Gastrocnemius medialis (tissue), 4 donors: ENCODE measurements around the gene SHOC2.
A peak's percentile ranks its signal among the peaks of the same experiment; 100 is the strongest.

Source experiments
- CTCF ChIP-seq, 5 experiments: fragments of 450-650 bp in 3 of 5; fragments of 200-600 bp in 2 of 5; sonication (generic) in 2 of 5; IDR thresholded peaks in 4 of 5; conservative IDR thresholded peaks in 1 of 5; 1 replicate in 4 of 5; 2 replicates in 1 of 5; pipeline ENCODE4 v1.5.1; 2016 to 2019; ENCODE audit warnings: antibody characterized with exemption in 5 of 5, mild to moderate bottlenecking in 3 of 5, moderate library complexity in 3 of 5
- POLR2A ChIP-seq, 2 donors: fragments of 450-650 bp; IDR thresholded peaks; one replicate each; pipeline ENCODE4 v1.6.1; 2017; ENCODE audit warnings: antibody characterized with exemption in 2 of 2, mild to moderate bottlenecking in 2 of 2, moderate library complexity in 2 of 2

GRCh38 chr10:110893559-110894179 is 25.7 kb upstream of the SHOC2 start:
- TF ChIP-seq CTCF (IDR thresholded peaks at IDR 0.05 in 4 of 5, conservative IDR thresholded peaks at IDR 0.05 in 1 of 5) (peak; percentile 53 to 66 (median 59)), POLR2A (IDR thresholded peaks at IDR 0.05) (no peak)
